ENCODE measurements around the gene EIF2S3.
"Not testable (repeated sequence)": the region's sequence is repeated elsewhere in the genome, so short reads cannot be mapped to it uniquely, and the experiment has no call there.

Gene EIF2S3

GRCh38 chrX:24050522-24051318 lies 4.0 kb upstream of the EIF2S3 start:
- DNase-seq = not testable (repeated sequence)

- no peak for DNase-seq
Measured at GRCh38 chrX:24055043-24055356, 244 bp downstream of the EIF2S3 start.

GRCh38 chrX:24063488-24063887 lies 8.7 kb downstream of the EIF2S3 start:
- no peak for DNase-seq

GRCh38 chrX:24069877-24070276 lies 15.1 kb downstream of the EIF2S3 start:
- no peak for DNase-seq

- no peak for DNase-seq
Measured at GRCh38 chrX:24079411-24079810, 24.7 kb downstream of the EIF2S3 start.

GRCh38 chrX:24080245-24080644 lies 25.5 kb downstream of the EIF2S3 start:
- DNase-seq = not testable (repeated sequence)

GRCh38 chrX:24080704-24081103 lies 25.9 kb downstream of the EIF2S3 start:
- no peak for DNase-seq

- DNase-seq = peak; percentile 58
Measured at GRCh38 chrX:24081661-24082154, 27.0 kb downstream of the EIF2S3 start.

GRCh38 chrX:24082447-24082846 lies 27.7 kb downstream of the EIF2S3 start:
- no peak for DNase-seq

GRCh38 chrX:24085101-24085500 lies 30.3 kb downstream of the EIF2S3 start:
- no peak for DNase-seq

GRCh38 chrX:24090300-24091200 lies 35.8 kb downstream of the EIF2S3 start:
- DNase-seq = no peak

GRCh38 chrX:24093746-24094145 lies 39.0 kb downstream of the EIF2S3 start:
- DNase-seq = no peak

- no peak for DNase-seq
Measured at GRCh38 chrX:24097741-24098260, 43.0 kb downstream of the EIF2S3 start.

- DNase-seq = no peak
Measured at GRCh38 chrX:24098932-24099331, 44.2 kb downstream of the EIF2S3 start.

GRCh38 chrX:24099394-24099793 lies 44.6 kb downstream of the EIF2S3 start:
- no peak for DNase-seq

GRCh38 chrX:24100713-24101112 lies 46.0 kb downstream of the EIF2S3 start:
- no peak for DNase-seq

- no peak for DNase-seq
Measured at GRCh38 chrX:24110069-24110468, 55.3 kb downstream of the EIF2S3 start.

- DNase-seq = no peak
Measured at GRCh38 chrX:24113181-24113580, 58.4 kb downstream of the EIF2S3 start.

GRCh38 chrX:24117258-24117657 lies 62.5 kb downstream of the EIF2S3 start:
- no peak for DNase-seq

GRCh38 chrX:24124244-24124799 lies 69.6 kb downstream of the EIF2S3 start:
- DNase-seq = no peak

GRCh38 chrX:24125028-24125612 lies 70.4 kb downstream of the EIF2S3 start:
- DNase-seq = no peak

Data from CD4-positive, alpha-beta T cell treated with Interleukin-10 for 1 hour (primary cell).